Psoas muscle (tissue), 8 donors: Measurements from ENCODE around the gene CYP17A1. TPM values are rescaled to one million over a fixed set of nuclear protein-coding genes. Genes with fewer than 3 reads are reported as not detected.

ENCODE experiments used
- ATAC-seq, 4 donors: fragments of 200-7000 bp; cut with Tn5 transposase; one replicate each; pipeline ENCODE4 v1.9.1; 2020; ENCODE audit warnings: moderate library complexity in 3 of 4, mild to moderate bottlenecking in 2 of 4
- DNase-seq, 2 donors: peaks; one replicate each; pipeline ENCODE4 v3.0.0-alpha.2; 2020
- H3K27ac ChIP-seq: fragments of 200-600 bp; one replicate; pipeline ENCODE4 v1.8.0; 2022
- H3K27me3 ChIP-seq, 3 donors: fragments of 200-600 bp in 1 of 3; one replicate each; pipeline versions ENCODE4 v1.6.1 to v1.8.0; 2013 to 2022; ENCODE audit warnings: low read length in 2 of 3, mild to moderate bottlenecking in 2 of 3, moderate library complexity in 1 of 3; ENCODE audit not compliant: insufficient read depth in 3 of 3
- H3K36me3 ChIP-seq, 2 donors: fragments of 200-600 bp in 1 of 2; one replicate each; pipeline versions ENCODE4 v1.6.1 to v1.8.0; 2013 to 2022; ENCODE audit warnings: low read depth in 1 of 2, mild to moderate bottlenecking in 1 of 2, moderate library complexity in 1 of 2; ENCODE audit not compliant: insufficient read depth in 1 of 2
- H3K4me1 ChIP-seq: fragments of 200-600 bp; one replicate; pipeline ENCODE4 v1.8.0; 2022
- H3K4me3 ChIP-seq: fragments of 200-600 bp; one replicate; pipeline ENCODE4 v1.8.0; 2022; ENCODE audit warnings: mild to moderate bottlenecking
- H3K9me3 ChIP-seq: fragments of 200-600 bp; one replicate; pipeline ENCODE4 v1.8.0; 2022
- WGBS, 3 donors: extraction: QIAGEN DNeasy Blood & Tissue Kit; methylation state at CpG; one replicate each; pipeline versions ENCODE4 v1.1.6 to v1.1.7; 2013; 5-methylcytosine and 5-hydroxymethylcytosine counted together
- intact Hi-C, 2 donors: fragments of 100-400 bp; cut with DNase I; formaldehyde crosslinking; loops; one replicate each; pipeline versions ENCODE4 v1.11.0 to v1.14.2; 2022
- polyA plus RNA-seq, 3 donors: library from polyadenylated mRNA; stranded (reverse); fragments of 200-250 nt; gene quantifications; one replicate each; pipeline ENCODE4 v1.2.3, GENCODE V29; 2013
- total RNA-seq, 4 donors: library from RNA; stranded (reverse); fragmentation: NEBNext Ultra II Directional in 2 of 4; extraction: Animal tissue kit (Norgen Biotek cat#: 25700) in 2 of 4; gene quantifications; one replicate each; pipeline versions ENCODE4 v1.2.1 to v1.2.4, GENCODE V29; 2021 to 2023
- TF ChIP-seq, protein P1 (sequence below): fragments of 200-600 bp; IDR thresholded peaks from one replicate; pipeline ENCODE4 v1.8.0; 2022; ENCODE audit warnings: antibody characterized with exemption
- donor health status: healthy with polysubstance abuse.
- donor health status: DM: no; HTN: no; CAD: no; lungs with moderate emphysema.
- donor health status: Bipolar disorder and iron deficiency.
- donor health status: healthy.
- donor health status: DM: yes; HTN: yes; CAD: no.
- donor health status: DM: no; HTN: no; CAD: no.
- donor health status: DM: no; HTN: no; CAD: no.
- donor health status: DM: yes; HTN: yes; CAD: no.

The CYP17A1 gene
- total and polyA plus RNA-seq, 7 donors = 0.03 to 21.1 (median 0.21) TPM; not detected in 1

- intact Hi-C loops = no loop called here
- Histone ChIP-seq H3K4me3 (peak overlapping the region; percentile 69), H3K4me1 (peaks cover 3% of the 10 kb centered on the region), H3K27me3 (no peaks in the 10 kb centered on the region), H3K27ac (no peak overlapping the region), H3K36me3 (peaks cover 0 to 21% of the 10 kb centered on the region in 2 donors), H3K9me3 (no peaks in the 10 kb centered on the region)
- ATAC-seq = peak in 2 of 4 donors; percentile 5 to 14
- WGBS, 3 donors = 79 to 89% (median 87%) methylated on average over 10 of the region's 10 CpGs
- TF ChIP-seq, protein P1, sequence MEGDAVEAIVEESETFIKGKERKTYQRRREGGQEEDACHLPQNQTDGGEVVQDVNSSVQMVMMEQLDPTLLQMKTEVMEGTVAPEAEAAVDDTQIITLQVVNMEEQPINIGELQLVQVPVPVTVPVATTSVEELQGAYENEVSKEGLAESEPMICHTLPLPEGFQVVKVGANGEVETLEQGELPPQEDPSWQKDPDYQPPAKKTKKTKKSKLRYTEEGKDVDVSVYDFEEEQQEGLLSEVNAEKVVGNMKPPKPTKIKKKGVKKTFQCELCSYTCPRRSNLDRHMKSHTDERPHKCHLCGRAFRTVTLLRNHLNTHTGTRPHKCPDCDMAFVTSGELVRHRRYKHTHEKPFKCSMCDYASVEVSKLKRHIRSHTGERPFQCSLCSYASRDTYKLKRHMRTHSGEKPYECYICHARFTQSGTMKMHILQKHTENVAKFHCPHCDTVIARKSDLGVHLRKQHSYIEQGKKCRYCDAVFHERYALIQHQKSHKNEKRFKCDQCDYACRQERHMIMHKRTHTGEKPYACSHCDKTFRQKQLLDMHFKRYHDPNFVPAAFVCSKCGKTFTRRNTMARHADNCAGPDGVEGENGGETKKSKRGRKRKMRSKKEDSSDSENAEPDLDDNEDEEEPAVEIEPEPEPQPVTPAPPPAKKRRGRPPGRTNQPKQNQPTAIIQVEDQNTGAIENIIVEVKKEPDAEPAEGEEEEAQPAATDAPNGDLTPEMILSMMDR = no peak
- DNase-seq = no peak
Observed at GRCh38 chr10:102870221-102870620, 33.0 kb upstream of the CYP17A1 start.

DNA sequence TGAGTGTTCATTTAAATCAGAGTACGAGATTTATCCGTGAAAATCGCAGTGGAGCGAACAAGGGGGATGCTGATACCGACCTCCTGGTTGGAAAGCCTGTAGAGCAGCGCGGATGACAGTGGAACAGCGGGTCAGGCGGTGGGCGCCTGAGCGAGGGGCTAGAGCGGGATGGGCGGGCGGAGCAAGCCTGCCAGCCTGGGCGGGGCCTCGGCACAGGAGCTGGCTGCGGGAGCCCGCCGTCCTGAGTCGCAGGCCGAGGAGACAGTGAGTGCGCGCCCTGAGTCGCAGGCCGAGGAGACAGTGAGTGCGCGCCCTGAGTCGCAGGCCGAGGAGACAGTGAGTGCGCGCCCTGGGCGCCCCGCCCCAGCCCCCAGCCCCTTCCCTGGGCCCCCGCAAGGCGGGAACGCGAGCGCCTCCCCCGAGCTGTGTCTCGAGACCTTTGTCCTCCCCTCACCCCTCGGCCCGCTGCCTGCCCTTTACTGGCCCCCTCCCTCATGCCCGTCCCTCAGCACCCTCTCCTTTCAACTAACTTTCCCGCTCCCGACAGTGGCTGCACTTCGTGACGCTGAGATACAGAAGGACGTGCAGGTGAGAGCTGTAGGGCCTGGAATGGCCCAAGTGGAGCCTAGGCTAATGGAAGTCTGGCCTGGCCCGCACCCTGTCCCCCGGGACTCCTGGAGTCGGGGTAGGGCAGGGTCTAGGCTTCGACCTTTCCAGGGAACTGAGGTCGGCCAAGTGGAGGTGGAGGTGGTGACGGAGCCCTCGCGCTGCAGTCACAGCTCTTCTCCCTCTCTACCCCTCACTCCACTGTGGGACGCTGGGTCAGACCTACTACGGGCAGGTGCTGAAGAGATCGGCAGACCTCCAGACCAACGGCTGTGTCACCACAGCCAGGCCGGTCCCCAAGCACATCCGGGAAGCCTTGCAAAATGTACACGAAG, 32.3 kb upstream of the CYP17A1 start, which contains the start of gene AS3MT:
Gene AS3MT (plus strand): TSS at position 213 of the 941 bp plus-strand sequence. CDS start 123 bp downstream, at position 336.
- Histone ChIP-seq H3K27ac (no peak within 1 kb of the TSS), H3K4me3 (peak within 1 kb of the TSS; percentile 69), H3K27me3 (no peaks in the 10 kb centered on the region), H3K36me3 (peaks cover 0 to 22% of the 10 kb centered on the region in 2 donors), H3K4me1 (peaks cover 3% of the 10 kb centered on the region), H3K9me3 (no peaks in the 10 kb centered on the region)
- intact Hi-C loops = no loop called here
- WGBS, 3 donors = 3 to 9% (median 3%) methylated on average over 41 to 63 of the region's 63 CpGs
- TF ChIP-seq, protein P1 = no peak
- peak; percentile 82 to 91 (median 86) for ATAC-seq
- DNase-seq = peak; percentile 31 to 73

GRCh38 chr10:102868911-102869257, 31.7 kb upstream of the CYP17A1 start:
- intact Hi-C loops = no loop called here
- DNase-seq (no peak), ATAC-seq (peak in 2 of 4 donors; percentile 4 to 9)
- Histone ChIP-seq H3K36me3 (peaks cover 0 to 26% of the 10 kb centered on the region in 2 donors), H3K4me3 (peak overlapping the region; percentile 69), H3K27ac (no peak overlapping the region), H3K9me3 (no peaks in the 10 kb centered on the region), H3K4me1 (peaks cover 3% of the 10 kb centered on the region), H3K27me3 (no peaks in the 10 kb centered on the region)
- 16 to 36% (median 25%) methylated on average over 5 of the region's 5 CpGs for WGBS, 3 donors
- TF ChIP-seq, protein P1 = no peak

DNA sequence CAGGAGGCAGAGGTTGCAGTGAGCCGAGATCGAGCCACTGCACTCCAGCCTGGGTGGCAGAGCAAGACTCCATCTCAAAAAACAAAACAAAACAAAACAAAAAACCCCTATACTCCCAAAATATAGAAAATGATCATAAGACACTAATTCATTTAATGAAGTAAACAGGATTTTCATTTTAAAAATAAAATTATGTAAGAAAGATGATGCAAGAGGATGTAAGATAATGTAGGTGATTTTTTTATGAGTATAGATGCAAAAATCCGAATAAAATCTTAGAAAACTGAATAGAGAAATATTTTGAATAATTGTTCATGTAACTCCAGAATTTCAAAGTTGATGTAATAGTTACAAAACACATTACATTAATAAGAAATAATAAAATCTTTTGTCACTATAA, 28.4 kb upstream of the CYP17A1 start:
- intact Hi-C loops = no loop called here
- H3K36me3 ChIP-seq = peaks cover 0 to 58% of the 10 kb centered on the region in 2 donors
- TF ChIP-seq, protein P1 = no peak
- H3K4me3 ChIP-seq = no peak overlapping the region
- WGBS, 3 donors = 91 to 98% (median 94%) methylated on average over 3 of the region's 3 CpGs
- DNase-seq = no peak
- no peaks in the 10 kb centered on the region for H3K9me3 ChIP-seq
- peaks cover 3% of the 10 kb centered on the region for H3K4me1 ChIP-seq
- ATAC-seq = no peak
- H3K27ac ChIP-seq = no peak overlapping the region
- no peaks in the 10 kb centered on the region for H3K27me3 ChIP-seq
